ENCODE data around the gene SEPSECS.

DNA sequence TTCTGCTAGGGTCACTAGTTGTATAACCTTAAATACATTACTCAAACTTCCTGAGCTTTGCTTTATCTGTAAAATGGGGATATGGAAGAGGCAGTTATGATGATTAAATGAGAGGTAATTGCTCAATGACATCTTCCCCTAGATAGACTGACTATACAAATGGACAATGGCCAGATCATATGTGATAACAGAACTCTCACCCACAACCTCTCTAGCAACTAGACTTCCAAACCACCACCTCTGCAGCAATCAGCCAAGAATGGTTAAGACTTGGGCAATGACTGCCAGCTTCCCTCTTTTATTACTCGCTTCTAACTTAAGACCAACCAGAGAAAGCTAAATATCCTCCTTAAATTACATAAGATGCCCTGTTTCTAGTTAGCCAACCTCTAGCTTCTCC is 2.9 kb upstream of the SEPSECS start:
- TF ChIP-seq TEAD4 (IDR thresholded peaks at IDR 0.05) (no peak), CREB1 (IDR thresholded peaks at IDR 0.05; ENCODE audit: low read depth) (no peak), FOXM1 (IDR thresholded peaks at IDR 0.05; ENCODE audit: borderline replicate concordance, low read depth) (no peak), TAF1 (IDR thresholded peaks at IDR 0.05; ENCODE audit: low read depth) (no peak), ZBTB7A (IDR thresholded peaks at IDR 0.05; ENCODE audit: low read depth) (no peak)
- TF ChIP-seq, protein P1, sequence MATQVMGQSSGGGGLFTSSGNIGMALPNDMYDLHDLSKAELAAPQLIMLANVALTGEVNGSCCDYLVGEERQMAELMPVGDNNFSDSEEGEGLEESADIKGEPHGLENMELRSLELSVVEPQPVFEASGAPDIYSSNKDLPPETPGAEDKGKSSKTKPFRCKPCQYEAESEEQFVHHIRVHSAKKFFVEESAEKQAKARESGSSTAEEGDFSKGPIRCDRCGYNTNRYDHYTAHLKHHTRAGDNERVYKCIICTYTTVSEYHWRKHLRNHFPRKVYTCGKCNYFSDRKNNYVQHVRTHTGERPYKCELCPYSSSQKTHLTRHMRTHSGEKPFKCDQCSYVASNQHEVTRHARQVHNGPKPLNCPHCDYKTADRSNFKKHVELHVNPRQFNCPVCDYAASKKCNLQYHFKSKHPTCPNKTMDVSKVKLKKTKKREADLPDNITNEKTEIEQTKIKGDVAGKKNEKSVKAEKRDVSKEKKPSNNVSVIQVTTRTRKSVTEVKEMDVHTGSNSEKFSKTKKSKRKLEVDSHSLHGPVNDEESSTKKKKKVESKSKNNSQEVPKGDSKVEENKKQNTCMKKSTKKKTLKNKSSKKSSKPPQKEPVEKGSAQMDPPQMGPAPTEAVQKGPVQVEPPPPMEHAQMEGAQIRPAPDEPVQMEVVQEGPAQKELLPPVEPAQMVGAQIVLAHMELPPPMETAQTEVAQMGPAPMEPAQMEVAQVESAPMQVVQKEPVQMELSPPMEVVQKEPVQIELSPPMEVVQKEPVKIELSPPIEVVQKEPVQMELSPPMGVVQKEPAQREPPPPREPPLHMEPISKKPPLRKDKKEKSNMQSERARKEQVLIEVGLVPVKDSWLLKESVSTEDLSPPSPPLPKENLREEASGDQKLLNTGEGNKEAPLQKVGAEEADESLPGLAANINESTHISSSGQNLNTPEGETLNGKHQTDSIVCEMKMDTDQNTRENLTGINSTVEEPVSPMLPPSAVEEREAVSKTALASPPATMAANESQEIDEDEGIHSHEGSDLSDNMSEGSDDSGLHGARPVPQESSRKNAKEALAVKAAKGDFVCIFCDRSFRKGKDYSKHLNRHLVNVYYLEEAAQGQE (IDR thresholded peaks at IDR 0.05; ENCODE audit: low read depth), result no peak
